ENCODE results near the gene ECE2.
A peak's percentile ranks its signal among the peaks of the same experiment; 100 is the strongest.

Gene ECE2

DNA sequence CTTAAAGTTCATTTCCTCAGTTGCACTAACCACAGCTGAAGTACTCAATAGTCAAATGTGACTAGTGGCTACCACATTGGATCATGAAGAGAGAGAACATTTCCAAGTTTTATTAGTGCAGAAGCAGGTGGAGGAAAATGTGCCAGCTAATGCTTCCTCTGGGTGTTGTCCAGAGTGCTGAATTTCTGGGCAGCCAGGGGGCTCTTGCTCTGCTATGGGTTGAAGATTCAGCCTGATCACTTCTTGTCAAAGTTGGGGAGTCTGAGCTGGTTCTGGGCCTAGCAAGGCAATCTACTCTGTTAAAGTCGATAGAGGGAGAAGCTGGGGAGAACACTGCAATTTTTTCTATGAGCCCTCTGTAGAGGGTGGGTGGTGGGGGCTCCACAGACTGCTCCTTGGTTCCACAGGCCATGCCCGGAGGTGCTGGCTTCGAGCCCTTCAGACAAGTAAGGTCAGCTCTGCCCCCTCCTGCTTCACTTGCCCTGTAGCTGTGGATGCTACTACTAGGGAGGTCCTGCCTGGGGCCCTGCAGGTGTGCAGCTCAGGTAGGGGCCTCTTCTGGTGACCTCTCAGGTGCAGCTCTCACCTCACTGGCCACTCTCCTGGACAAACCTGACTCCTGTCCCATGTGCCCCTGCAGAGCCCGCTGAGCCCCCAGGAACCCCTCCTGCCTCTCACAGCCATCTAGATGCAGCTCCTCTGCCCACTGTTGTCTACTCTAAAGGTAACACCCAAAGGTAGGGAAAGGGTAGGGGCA, 35.3 kb upstream of the ECE2 start:
- Histone ChIP-seq H3K9me3 (ENCODE audit: control insufficient read depth, low read length) (no peaks in the 10 kb centered on the region), H3K27me3 (ENCODE audit: control insufficient read depth, insufficient read depth, low read length, poor library complexity, severe bottlenecking) (no peaks in the 10 kb centered on the region), H3K27ac (ENCODE audit: insufficient read depth, low read depth, low read length, poor library complexity, severe bottlenecking) (no peak overlapping the region), H3K36me3 (ENCODE audit: control insufficient read depth, insufficient read depth, low read length) (peaks cover 24% of the 10 kb centered on the region), H3K4me3 (ENCODE audit: insufficient read depth, low read depth, low read length) (no peak overlapping the region), H3K4me1 (ENCODE audit: control insufficient read depth, insufficient read depth, low read length) (no peaks in the 10 kb centered on the region)
- 83 to 84% methylated on average over 4 of the region's 4 CpGs for WGBS, 2 experiments

DNA sequence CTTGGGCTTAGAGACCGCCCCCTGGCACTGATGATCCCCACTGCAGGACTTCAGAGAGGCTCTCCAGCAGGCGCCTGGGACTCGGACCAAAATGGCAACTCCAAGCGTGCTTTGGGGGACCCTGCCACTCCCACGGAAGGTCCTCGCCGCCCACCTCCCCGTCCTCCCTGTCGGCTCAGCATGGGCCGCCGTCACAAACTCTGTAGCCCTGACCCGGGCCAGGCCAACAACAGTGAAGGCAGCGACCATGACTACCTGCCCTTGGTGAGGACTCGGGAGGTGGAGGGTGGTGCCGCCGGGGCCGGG, 34.7 kb upstream of the ECE2 start:
- no peaks in the 10 kb centered on the region for H3K27me3 ChIP-seq (ENCODE audit: control insufficient read depth, insufficient read depth, low read length, poor library complexity, severe bottlenecking)
- H3K4me3 ChIP-seq (ENCODE audit: insufficient read depth, low read depth, low read length), result no peak overlapping the region
- no peak overlapping the region for H3K27ac ChIP-seq (ENCODE audit: insufficient read depth, low read depth, low read length, poor library complexity, severe bottlenecking)
- 82 to 88% methylated on average over 17 of the region's 17 CpGs for WGBS, 2 experiments
- H3K9me3 ChIP-seq (ENCODE audit: control insufficient read depth, low read length), result no peaks in the 10 kb centered on the region
- peaks cover 24% of the 10 kb centered on the region for H3K36me3 ChIP-seq (ENCODE audit: control insufficient read depth, insufficient read depth, low read length)
- H3K4me1 ChIP-seq (ENCODE audit: control insufficient read depth, insufficient read depth, low read length), result no peaks in the 10 kb centered on the region

DNA sequence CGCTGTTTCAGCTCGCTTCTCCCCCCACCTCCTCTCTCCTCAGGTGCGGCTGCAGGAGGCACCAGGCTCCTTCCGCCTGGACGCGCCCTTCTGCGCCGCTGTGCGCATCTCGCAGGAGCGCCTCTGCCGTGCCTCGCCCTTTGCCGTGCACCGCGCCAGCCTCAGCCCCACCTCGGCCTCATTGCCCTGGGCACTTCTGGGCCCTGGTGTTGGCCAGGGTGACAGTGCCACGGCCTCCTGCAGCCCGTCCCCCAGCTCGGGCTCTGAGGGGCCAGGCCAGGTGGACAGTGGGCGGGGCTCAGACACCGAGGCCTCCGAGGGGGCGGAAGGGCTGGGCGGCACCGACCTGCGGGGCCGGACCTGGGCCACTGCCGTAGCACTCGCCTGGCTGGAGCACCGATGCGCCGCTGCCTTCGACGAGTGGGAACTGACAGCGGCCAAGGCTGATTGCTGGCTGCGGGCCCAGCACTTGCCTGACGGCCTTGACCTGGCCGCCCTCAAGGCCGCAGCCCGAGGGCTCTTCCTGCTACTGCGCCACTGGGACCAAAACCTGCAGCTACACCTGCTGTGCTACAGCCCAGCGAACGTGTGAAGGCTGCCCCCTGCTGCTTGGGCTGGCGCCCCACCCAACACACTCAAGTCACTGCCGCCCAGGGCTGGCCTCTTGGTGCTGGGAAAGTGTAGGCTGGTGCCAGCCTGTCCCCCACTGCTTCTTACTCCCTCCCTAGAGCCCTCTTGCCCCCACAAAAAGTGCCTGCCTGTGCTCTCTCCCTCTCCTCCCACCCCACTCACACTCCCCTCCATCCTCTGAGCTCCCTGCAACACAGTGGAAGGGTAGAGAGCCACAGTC, 34.1 kb upstream of the ECE2 start:
- 76 to 78% methylated on average over 46 of the region's 46 CpGs for WGBS, 2 experiments
- H3K4me1 ChIP-seq (ENCODE audit: control insufficient read depth, insufficient read depth, low read length), result no peaks in the 10 kb centered on the region
- H3K4me3 ChIP-seq (ENCODE audit: insufficient read depth, low read depth, low read length), result no peak overlapping the region
- peaks cover 24% of the 10 kb centered on the region for H3K36me3 ChIP-seq (ENCODE audit: control insufficient read depth, insufficient read depth, low read length)
- H3K27me3 ChIP-seq (ENCODE audit: control insufficient read depth, insufficient read depth, low read length, poor library complexity, severe bottlenecking), result no peaks in the 10 kb centered on the region
- H3K27ac ChIP-seq (ENCODE audit: insufficient read depth, low read depth, low read length, poor library complexity, severe bottlenecking), result no peak overlapping the region
- no peaks in the 10 kb centered on the region for H3K9me3 ChIP-seq (ENCODE audit: control insufficient read depth, low read length)

DNA sequence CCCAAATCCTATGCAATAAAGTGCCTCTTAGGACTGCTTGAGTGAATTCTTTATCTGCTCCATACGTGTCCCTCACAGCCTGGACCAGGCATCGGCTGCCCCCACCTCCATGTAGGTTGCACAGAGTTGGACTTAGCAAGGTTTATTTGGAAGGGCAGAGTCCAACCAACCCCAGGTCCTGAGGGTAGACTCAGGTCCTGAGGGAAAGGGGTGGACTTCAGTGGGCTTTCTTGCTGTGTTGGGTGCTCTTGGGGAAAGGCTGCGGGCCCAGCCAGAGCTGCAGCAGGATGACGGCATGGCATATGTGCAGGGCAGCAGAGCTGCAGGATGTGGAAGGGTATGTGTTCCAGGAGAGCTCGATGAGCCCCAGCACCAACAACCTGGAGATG, 33.5 kb upstream of the ECE2 start:
- Histone ChIP-seq H3K36me3 (ENCODE audit: control insufficient read depth, insufficient read depth, low read length) (peaks cover 24% of the 10 kb centered on the region), H3K27ac (ENCODE audit: insufficient read depth, low read depth, low read length, poor library complexity, severe bottlenecking) (no peak overlapping the region), H3K9me3 (ENCODE audit: control insufficient read depth, low read length) (no peaks in the 10 kb centered on the region), H3K4me1 (ENCODE audit: control insufficient read depth, insufficient read depth, low read length) (no peaks in the 10 kb centered on the region), H3K4me3 (ENCODE audit: insufficient read depth, low read depth, low read length) (no peak overlapping the region), H3K27me3 (ENCODE audit: control insufficient read depth, insufficient read depth, low read length, poor library complexity, severe bottlenecking) (no peaks in the 10 kb centered on the region)
- 96 to 97% methylated on average over 5 of the region's 5 CpGs for WGBS, 2 experiments

- no peaks in the 10 kb centered on the region for H3K4me1 ChIP-seq (ENCODE audit: control insufficient read depth, insufficient read depth, low read length)
- 0% methylated on average over 49 of the region's 49 CpGs for WGBS, 2 experiments
- peak within 1 kb of the TSS; percentile 95 for H3K4me3 ChIP-seq (ENCODE audit: insufficient read depth, low read depth, low read length)
- no peaks in the 10 kb centered on the region for H3K9me3 ChIP-seq (ENCODE audit: control insufficient read depth, low read length)
- peak within 1 kb of the TSS; percentile 88 for H3K27ac ChIP-seq (ENCODE audit: insufficient read depth, low read depth, low read length, poor library complexity, severe bottlenecking)
- H3K36me3 ChIP-seq (ENCODE audit: control insufficient read depth, insufficient read depth, low read length), result peaks cover 14% of the 10 kb centered on the region
- H3K27me3 ChIP-seq (ENCODE audit: control insufficient read depth, insufficient read depth, low read length, poor library complexity, severe bottlenecking), result no peaks in the 10 kb centered on the region
Measured at GRCh38 chr3:184248454-184249411, 27.1 kb upstream of the ECE2 start, which contains the start of gene ALG3. TSS of gene ALG3 (minus strand) at chr3:184248962. CDS start at chr3:184248940, 22 bp downstream.

DNA sequence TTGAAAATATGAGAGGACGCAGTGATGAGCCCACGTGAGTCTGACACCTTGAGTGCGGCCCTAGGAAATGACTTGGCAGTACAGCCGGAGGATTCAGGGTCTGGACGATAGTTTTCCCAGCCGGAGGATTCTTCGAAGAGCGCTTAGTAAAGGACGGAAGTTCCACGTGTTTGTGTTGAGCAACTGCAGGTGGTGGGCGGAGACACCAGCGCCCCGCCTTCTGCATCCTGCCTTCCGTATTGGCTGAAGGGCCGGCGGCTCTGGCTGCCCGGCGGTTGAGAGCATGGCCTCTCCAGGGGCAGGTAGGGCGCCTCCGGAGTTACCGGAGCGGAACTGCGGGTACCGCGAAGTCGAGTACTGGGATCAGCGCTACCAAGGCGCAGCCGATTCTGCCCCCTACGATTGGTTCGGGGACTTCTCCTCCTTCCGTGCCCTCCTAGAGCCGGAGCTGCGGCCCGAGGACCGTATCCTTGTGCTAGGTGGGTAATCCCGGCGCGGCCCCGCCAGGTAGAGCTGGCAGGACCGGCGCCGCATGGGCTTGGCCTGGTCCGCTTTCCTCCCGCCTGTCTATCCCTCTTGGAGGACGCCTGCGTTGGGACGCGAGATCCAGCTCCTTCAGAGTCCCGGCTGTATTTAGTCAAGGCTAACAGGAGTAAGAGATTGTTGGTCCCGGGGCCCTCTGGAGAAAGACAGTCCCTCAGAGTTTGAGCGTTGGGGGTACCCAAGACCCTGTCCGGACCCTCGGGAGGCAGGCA, 26.2 kb upstream of the ECE2 start, which contains the start of gene EEF1AKMT4:
TSS of gene EEF1AKMT4 (plus strand) at position 261 of the 755 bp plus-strand sequence. CDS start at position 284, 23 bp downstream.
- Histone ChIP-seq H3K9me3 (ENCODE audit: control insufficient read depth, low read length) (no peaks in the 10 kb centered on the region), H3K4me3 (ENCODE audit: insufficient read depth, low read depth, low read length) (peak within 1 kb of the TSS; percentile 95), H3K27ac (ENCODE audit: insufficient read depth, low read depth, low read length, poor library complexity, severe bottlenecking) (peak within 1 kb of the TSS; percentile 88), H3K36me3 (ENCODE audit: control insufficient read depth, insufficient read depth, low read length) (peaks cover 9% of the 10 kb centered on the region), H3K4me1 (ENCODE audit: control insufficient read depth, insufficient read depth, low read length) (no peaks in the 10 kb centered on the region), H3K27me3 (ENCODE audit: control insufficient read depth, insufficient read depth, low read length, poor library complexity, severe bottlenecking) (no peaks in the 10 kb centered on the region)
- WGBS, 2 experiments, result 0% methylated on average over 54 of the region's 54 CpGs

- WGBS, 2 experiments, result 16 to 18% methylated on average over 19 to 20 of the region's 20 CpGs
- H3K4me1 ChIP-seq (ENCODE audit: control insufficient read depth, insufficient read depth, low read length), result no peaks in the 10 kb centered on the region
- no peak overlapping the region for H3K27ac ChIP-seq (ENCODE audit: insufficient read depth, low read depth, low read length, poor library complexity, severe bottlenecking)
- H3K4me3 ChIP-seq (ENCODE audit: insufficient read depth, low read depth, low read length), result peak overlapping the region; percentile 95
- H3K27me3 ChIP-seq (ENCODE audit: control insufficient read depth, insufficient read depth, low read length, poor library complexity, severe bottlenecking), result no peaks in the 10 kb centered on the region
- no peaks in the 10 kb centered on the region for H3K9me3 ChIP-seq (ENCODE audit: control insufficient read depth, low read length)
- peaks cover 2% of the 10 kb centered on the region for H3K36me3 ChIP-seq (ENCODE audit: control insufficient read depth, insufficient read depth, low read length)
Measured at GRCh38 chr3:184250167-184250828, 25.5 kb upstream of the ECE2 start.

GRCh38 chr3:184255291-184256039, 20.4 kb upstream of the ECE2 start:
- Histone ChIP-seq H3K27me3 (ENCODE audit: control insufficient read depth, insufficient read depth, low read length, poor library complexity, severe bottlenecking) (peaks cover 28% of the 10 kb centered on the region), H3K27ac (ENCODE audit: insufficient read depth, low read depth, low read length, poor library complexity, severe bottlenecking) (no peak overlapping the region), H3K4me3 (ENCODE audit: insufficient read depth, low read depth, low read length) (no peak overlapping the region), H3K4me1 (ENCODE audit: control insufficient read depth, insufficient read depth, low read length) (peaks cover under 1% of the 10 kb centered on the region), H3K9me3 (ENCODE audit: control insufficient read depth, low read length) (no peaks in the 10 kb centered on the region), H3K36me3 (ENCODE audit: control insufficient read depth, insufficient read depth, low read length) (no peaks in the 10 kb centered on the region)
- WGBS, 2 experiments, result 96 to 97% methylated on average over 3 of the region's 3 CpGs
